HepG2 (cell line): ENCODE results near the gene ELMOD3. TPM values are rescaled to one million over a fixed set of nuclear protein-coding genes. Genes with fewer than 3 reads are reported as not detected.

Experiments
- ARNT ChIP-seq: fragments of 450-650 bp; IDR thresholded peaks from 2 replicates; pipeline ENCODE4 v1.6.1; 2017
- ARNT2 ChIP-seq: sonication (generic); formaldehyde crosslinking; IDR thresholded peaks from 2 replicates; pipeline ENCODE4 v1.8.0; 2022; ENCODE audit warnings: mild to moderate bottlenecking, low read depth, missing genetic modification reagents, moderate library complexity
- ERF ChIP-seq: IDR thresholded peaks from 2 replicates; pipeline ENCODE4 v1.6.1; 2018; ENCODE audit warnings: missing biosample characterization, missing genetic modification reagents
- ESRRA ChIP-seq: sonication (generic); formaldehyde crosslinking; IDR thresholded peaks from 2 replicates; pipeline ENCODE4 v1.5.1; 2020; ENCODE audit warnings: mild to moderate bottlenecking, low read depth, missing genetic modification reagents
- HES4 ChIP-seq: sonication (generic); formaldehyde crosslinking; IDR thresholded peaks from 2 replicates; pipeline ENCODE4 v1.9.0; 2021; ENCODE audit warnings: mild to moderate bottlenecking, missing genetic modification reagents, borderline replicate concordance
- HNRNPUL1 ChIP-seq: fragments of 200-400 bp; formaldehyde crosslinking; IDR thresholded peaks from 2 replicates; pipeline ENCODE4 v1.6.1; 2017; ENCODE audit warnings: low read depth, mild to moderate bottlenecking, low read length, moderate library complexity
- IRX3 ChIP-seq: sonication (generic); formaldehyde crosslinking; IDR thresholded peaks from 2 replicates; pipeline ENCODE4 v1.8.1; 2023; ENCODE audit warnings: mild to moderate bottlenecking, low read depth, missing genetic modification reagents, borderline replicate concordance
- KAT8 ChIP-seq: IDR thresholded peaks from 2 replicates; pipeline ENCODE4 v1.6.1; 2016; ENCODE audit warnings: missing genetic modification reagents, missing compliant biosample characterization
- MAZ ChIP-seq, 2 experiments: sonication (generic) in 1 of 2; formaldehyde crosslinking in 1 of 2; IDR thresholded peaks; 2 replicates each; pipeline versions ENCODE4 v1.5.0 to v1.6.1; 2012 to 2020; ENCODE audit warnings: low read depth in 2 of 2, mild to moderate bottlenecking in 2 of 2, borderline replicate concordance in 1 of 2, improper control_type of control experiment in 1 of 2, low read length in 1 of 2, missing genetic modification reagents in 1 of 2, moderate library complexity in 1 of 2
- NFE2L1 ChIP-seq: sonication (generic); formaldehyde crosslinking; IDR thresholded peaks from 2 replicates; pipeline ENCODE4 v1.4.0; 2020; ENCODE audit warnings: missing genetic modification reagents, mild to moderate bottlenecking, borderline replicate concordance
- REL ChIP-seq: sonication (generic); formaldehyde crosslinking; conservative IDR thresholded peaks from 2 replicates; pipeline ENCODE4 v1.8.0; 2022; ENCODE audit warnings: mild to moderate bottlenecking, missing genetic modification reagents, moderate library complexity
- RORA ChIP-seq: sonication (generic); formaldehyde crosslinking; IDR thresholded peaks from 2 replicates; pipeline ENCODE4 v1.5.0; 2020; ENCODE audit warnings: mild to moderate bottlenecking, missing genetic modification reagents, moderate library complexity
- SIN3A ChIP-seq: IDR thresholded peaks from 2 replicates; pipeline ENCODE4 v1.6.1; 2011; ENCODE audit warnings: low read depth, mild to moderate bottlenecking, control low read depth, low read length, borderline replicate concordance
- SMARCC2 ChIP-seq: fragments of 450-650 bp; IDR thresholded peaks from 2 replicates; pipeline ENCODE4 v1.6.1; 2017; ENCODE audit warnings: antibody characterized with exemption, mild to moderate bottlenecking
- ZMYM4 ChIP-seq: sonication (generic); formaldehyde crosslinking; IDR thresholded peaks from 2 replicates; pipeline ENCODE4 v1.8.1; 2023; ENCODE audit warnings: mild to moderate bottlenecking, missing genetic modification reagents
- ZNF329 ChIP-seq: sonication (generic); formaldehyde crosslinking; IDR thresholded peaks from 2 replicates; pipeline ENCODE4 v1.9.0; 2021; ENCODE audit warnings: low read depth, mild to moderate bottlenecking, missing genetic modification reagents
- ZNF354B ChIP-seq: sonication (generic); formaldehyde crosslinking; IDR thresholded peaks from 2 replicates; pipeline ENCODE4 v1.8.0; 2022; ENCODE audit warnings: mild to moderate bottlenecking, missing genetic modification reagents
- ZNF607 ChIP-seq: sonication (generic); formaldehyde crosslinking; IDR thresholded peaks from 2 replicates; pipeline ENCODE4 v1.5.1; 2020; ENCODE audit warnings: missing genetic modification reagents, mild to moderate bottlenecking, borderline replicate concordance
- ZSCAN31 ChIP-seq: sonication (generic); formaldehyde crosslinking; IDR thresholded peaks from 2 replicates; pipeline ENCODE4 v1.5.0; 2020; ENCODE audit warnings: low read depth, mild to moderate bottlenecking, missing genetic modification reagents
- polyA plus RNA-seq, 8 experiments: library from polyadenylated mRNA; depleted of rRNA in 3 of 8; stranded (reverse) in 7 of 8; unstranded in 1 of 8; fragments of >200 nt; fragmentation: Illumina TruSeq in 4 of 8; extraction: Trizol in 4 of 8; gene quantifications; 2 replicates each; pipeline versions ENCODE4 v1.2.1 to v1.2.3, GENCODE V29; 2011 to 2016; ENCODE audit warnings: low read depth in 4 of 8, missing spikeins in 1 of 8, mixed read lengths in 1 of 8; ENCODE audit not compliant: insufficient read depth in 1 of 8
- total RNA-seq, 5 experiments: library from RNA; depleted of rRNA; stranded (reverse); fragments of >200 nt; fragmentation: Illumina TruSeq; extraction: Trizol; gene quantifications; 2 replicates each; pipeline ENCODE4 v1.2.3, GENCODE V29; 2016; ENCODE audit warnings: low read depth in 1 of 5
- TF ChIP-seq, protein P1 (sequence below): IDR thresholded peaks from 2 replicates; pipeline ENCODE4 v1.6.1; 2018; ENCODE audit warnings: missing genetic modification reagents
- TF ChIP-seq, protein P2 (sequence below): IDR thresholded peaks from 2 replicates; pipeline ENCODE4 v1.4.0; 2020; ENCODE audit warnings: mild to moderate bottlenecking, missing genetic modification reagents
- TF ChIP-seq, protein P3 (sequence below): sonication (generic); formaldehyde crosslinking; IDR thresholded peaks from 2 replicates; pipeline ENCODE4 v1.4.0; 2020; ENCODE audit warnings: mild to moderate bottlenecking, missing genetic modification reagents
- TF ChIP-seq, protein P4 (sequence below): sonication (generic); formaldehyde crosslinking; IDR thresholded peaks from 2 replicates; pipeline ENCODE4 v1.5.1; 2020; ENCODE audit warnings: missing genetic modification reagents, mild to moderate bottlenecking, borderline replicate concordance

Gene ELMOD3
- total and polyA plus RNA-seq, 2 of the 13 experiments (the other 11 are each of a cell fraction or from before 2014, with no cell fraction given): 13.3 to 19.5 TPM

DNA sequence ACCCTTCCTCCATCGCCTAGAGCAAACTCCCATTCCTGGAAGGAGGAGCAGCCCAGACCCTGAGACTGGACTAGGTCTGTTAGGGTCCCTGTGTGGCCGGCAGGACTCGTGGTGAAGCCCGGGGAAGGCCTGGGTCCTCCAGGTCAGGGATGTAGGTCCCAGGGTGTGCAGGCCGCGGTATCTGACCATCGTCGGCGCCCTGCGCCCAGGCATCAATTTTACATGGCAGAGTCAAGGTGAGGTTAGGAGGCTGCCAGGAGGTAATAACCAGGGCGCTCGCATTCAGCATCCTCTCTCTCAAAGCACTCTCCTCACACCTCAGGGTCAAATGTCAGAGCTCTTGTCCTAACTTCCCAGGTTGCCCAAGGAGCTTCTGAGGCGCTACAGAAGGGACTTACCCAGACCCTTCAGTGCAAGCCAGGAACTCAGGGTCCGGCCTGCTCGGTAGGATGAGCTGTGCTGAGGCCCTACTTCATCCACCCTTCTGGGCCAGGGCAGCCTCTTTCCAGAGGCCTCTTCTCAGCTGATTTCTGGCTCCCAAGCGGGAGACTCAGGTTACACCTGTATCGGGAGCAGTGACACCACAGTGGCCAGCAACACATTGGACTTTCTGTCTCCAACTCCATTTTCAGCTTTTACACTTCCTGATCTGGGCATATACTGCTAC lies 64.6 kb downstream of the ELMOD3 start (continued):
- TF ChIP-seq, protein P1, sequence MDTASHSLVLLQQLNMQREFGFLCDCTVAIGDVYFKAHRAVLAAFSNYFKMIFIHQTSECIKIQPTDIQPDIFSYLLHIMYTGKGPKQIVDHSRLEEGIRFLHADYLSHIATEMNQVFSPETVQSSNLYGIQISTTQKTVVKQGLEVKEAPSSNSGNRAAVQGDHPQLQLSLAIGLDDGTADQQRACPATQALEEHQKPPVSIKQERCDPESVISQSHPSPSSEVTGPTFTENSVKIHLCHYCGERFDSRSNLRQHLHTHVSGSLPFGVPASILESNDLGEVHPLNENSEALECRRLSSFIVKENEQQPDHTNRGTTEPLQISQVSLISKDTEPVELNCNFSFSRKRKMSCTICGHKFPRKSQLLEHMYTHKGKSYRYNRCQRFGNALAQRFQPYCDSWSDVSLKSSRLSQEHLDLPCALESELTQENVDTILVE (CRISPR knock-in tag): no peak
- no peak; the same call in 1 of the 2 replicates for TF ChIP-seq ARNT2 (CRISPR knock-in tag)
- TF ChIP-seq ZNF329 (CRISPR knock-in tag): no peak
- TF ChIP-seq ARNT: no peak
- no peak for TF ChIP-seq ZMYM4 (CRISPR knock-in tag)
- no peak for TF ChIP-seq MAZ (IDR thresholded peaks at IDR 0.05; ENCODE audit: borderline replicate concordance, low read depth, low read length)
- no peak for TF ChIP-seq MAZ (CRISPR knock-in tag; IDR thresholded peaks at IDR 0.05; ENCODE audit: low read depth)
- TF ChIP-seq KAT8 (CRISPR knock-in tag): no peak
- no peak for TF ChIP-seq ZSCAN31 (CRISPR knock-in tag)
- TF ChIP-seq ZNF354B: no peak
- peak; percentile 69; the same call in 1 of the 2 replicates for TF ChIP-seq HES4
- TF ChIP-seq ERF (CRISPR knock-in tag): no peak
- TF ChIP-seq SMARCC2: no peak
- TF ChIP-seq, protein P2, sequence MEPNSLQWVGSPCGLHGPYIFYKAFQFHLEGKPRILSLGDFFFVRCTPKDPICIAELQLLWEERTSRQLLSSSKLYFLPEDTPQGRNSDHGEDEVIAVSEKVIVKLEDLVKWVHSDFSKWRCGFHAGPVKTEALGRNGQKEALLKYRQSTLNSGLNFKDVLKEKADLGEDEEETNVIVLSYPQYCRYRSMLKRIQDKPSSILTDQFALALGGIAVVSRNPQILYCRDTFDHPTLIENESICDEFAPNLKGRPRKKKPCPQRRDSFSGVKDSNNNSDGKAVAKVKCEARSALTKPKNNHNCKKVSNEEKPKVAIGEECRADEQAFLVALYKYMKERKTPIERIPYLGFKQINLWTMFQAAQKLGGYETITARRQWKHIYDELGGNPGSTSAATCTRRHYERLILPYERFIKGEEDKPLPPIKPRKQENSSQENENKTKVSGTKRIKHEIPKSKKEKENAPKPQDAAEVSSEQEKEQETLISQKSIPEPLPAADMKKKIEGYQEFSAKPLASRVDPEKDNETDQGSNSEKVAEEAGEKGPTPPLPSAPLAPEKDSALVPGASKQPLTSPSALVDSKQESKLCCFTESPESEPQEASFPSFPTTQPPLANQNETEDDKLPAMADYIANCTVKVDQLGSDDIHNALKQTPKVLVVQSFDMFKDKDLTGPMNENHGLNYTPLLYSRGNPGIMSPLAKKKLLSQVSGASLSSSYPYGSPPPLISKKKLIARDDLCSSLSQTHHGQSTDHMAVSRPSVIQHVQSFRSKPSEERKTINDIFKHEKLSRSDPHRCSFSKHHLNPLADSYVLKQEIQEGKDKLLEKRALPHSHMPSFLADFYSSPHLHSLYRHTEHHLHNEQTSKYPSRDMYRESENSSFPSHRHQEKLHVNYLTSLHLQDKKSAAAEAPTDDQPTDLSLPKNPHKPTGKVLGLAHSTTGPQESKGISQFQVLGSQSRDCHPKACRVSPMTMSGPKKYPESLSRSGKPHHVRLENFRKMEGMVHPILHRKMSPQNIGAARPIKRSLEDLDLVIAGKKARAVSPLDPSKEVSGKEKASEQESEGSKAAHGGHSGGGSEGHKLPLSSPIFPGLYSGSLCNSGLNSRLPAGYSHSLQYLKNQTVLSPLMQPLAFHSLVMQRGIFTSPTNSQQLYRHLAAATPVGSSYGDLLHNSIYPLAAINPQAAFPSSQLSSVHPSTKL: no peak; the same call in 1 of the 2 replicates
- TF ChIP-seq SIN3A: peak; percentile 91
- TF ChIP-seq, protein P3, sequence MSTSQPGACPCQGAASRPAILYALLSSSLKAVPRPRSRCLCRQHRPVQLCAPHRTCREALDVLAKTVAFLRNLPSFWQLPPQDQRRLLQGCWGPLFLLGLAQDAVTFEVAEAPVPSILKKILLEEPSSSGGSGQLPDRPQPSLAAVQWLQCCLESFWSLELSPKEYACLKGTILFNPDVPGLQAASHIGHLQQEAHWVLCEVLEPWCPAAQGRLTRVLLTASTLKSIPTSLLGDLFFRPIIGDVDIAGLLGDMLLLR (CRISPR knock-in tag): no peak
- no peak for TF ChIP-seq REL
- no peak for TF ChIP-seq ZNF607
- no peak for TF ChIP-seq NFE2L1 (CRISPR knock-in tag)
- no peak for TF ChIP-seq HNRNPUL1
- TF ChIP-seq, protein P4, sequence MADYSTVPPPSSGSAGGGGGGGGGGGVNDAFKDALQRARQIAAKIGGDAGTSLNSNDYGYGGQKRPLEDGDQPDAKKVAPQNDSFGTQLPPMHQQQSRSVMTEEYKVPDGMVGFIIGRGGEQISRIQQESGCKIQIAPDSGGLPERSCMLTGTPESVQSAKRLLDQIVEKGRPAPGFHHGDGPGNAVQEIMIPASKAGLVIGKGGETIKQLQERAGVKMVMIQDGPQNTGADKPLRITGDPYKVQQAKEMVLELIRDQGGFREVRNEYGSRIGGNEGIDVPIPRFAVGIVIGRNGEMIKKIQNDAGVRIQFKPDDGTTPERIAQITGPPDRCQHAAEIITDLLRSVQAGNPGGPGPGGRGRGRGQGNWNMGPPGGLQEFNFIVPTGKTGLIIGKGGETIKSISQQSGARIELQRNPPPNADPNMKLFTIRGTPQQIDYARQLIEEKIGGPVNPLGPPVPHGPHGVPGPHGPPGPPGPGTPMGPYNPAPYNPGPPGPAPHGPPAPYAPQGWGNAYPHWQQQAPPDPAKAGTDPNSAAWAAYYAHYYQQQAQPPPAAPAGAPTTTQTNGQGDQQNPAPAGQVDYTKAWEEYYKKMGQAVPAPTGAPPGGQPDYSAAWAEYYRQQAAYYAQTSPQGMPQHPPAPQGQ: no peak
- no peak for TF ChIP-seq RORA (CRISPR knock-in tag)
- TF ChIP-seq IRX3 (CRISPR knock-in tag): no peak
- TF ChIP-seq ESRRA (CRISPR knock-in tag): 0 out of 2 replicates have a peak, but pooled peaks have one; percentile 10
